IPS-NIHi7 (cell line): ENCODE results near the gene GALR2.
"Not testable (repeated sequence)": the region's sequence is repeated elsewhere in the genome, so short reads cannot be mapped to it uniquely, and the experiment has no call there.

Source experiments
- DNase-seq: peaks from one replicate; pipeline ENCODE4 v3.0.0; 2012; ENCODE audit warnings: mixed read lengths; ENCODE audit errors: extremely low spot score

GALR2 gene

GRCh38 chr17:76074390-76075363, at the start of gene GALR2:
TSS of gene GALR2 (plus strand) at chr17:76074781. CDS start at chr17:76074884, 103 bp downstream.
- DNase-seq = peak; percentile 53

GRCh38 chr17:76025294-76025693, 49.3 kb upstream of the GALR2 start:
- no peak for DNase-seq

GRCh38 chr17:76026714-76027158, 47.8 kb upstream of the GALR2 start:
- DNase-seq = no peak

- no peak for DNase-seq
Observed at GRCh38 chr17:76027159-76027839, 47.3 kb upstream of the GALR2 start, which contains the start of gene EVPL. TSS of gene EVPL (minus strand) at chr17:76027306. CDS start at chr17:76027198, 108 bp downstream.

GRCh38 chr17:76032073-76032779, 42.4 kb upstream of the GALR2 start:
- no peak for DNase-seq

GRCh38 chr17:76032780-76033108, 41.8 kb upstream of the GALR2 start:
- DNase-seq = no peak

GRCh38 chr17:76033139-76033538, 41.4 kb upstream of the GALR2 start:
- no peak for DNase-seq

GRCh38 chr17:76034428-76035350, 39.9 kb upstream of the GALR2 start:
- DNase-seq = no peak

- peak; percentile 48 for DNase-seq
Observed at GRCh38 chr17:76036497-76037261, 37.9 kb upstream of the GALR2 start.

- DNase-seq = no peak
Observed at GRCh38 chr17:76038050-76038449, 36.5 kb upstream of the GALR2 start.

- DNase-seq = no peak
Observed at GRCh38 chr17:76039121-76039520, 35.5 kb upstream of the GALR2 start.

- no peak for DNase-seq
Observed at GRCh38 chr17:76040376-76040775, 34.2 kb upstream of the GALR2 start.

- DNase-seq = not testable (repeated sequence)
Observed at GRCh38 chr17:76042868-76043267, 31.7 kb upstream of the GALR2 start.

- not testable (repeated sequence) for DNase-seq
Observed at GRCh38 chr17:76044475-76045007, 30.0 kb upstream of the GALR2 start.

GRCh38 chr17:76046064-76046463, 28.5 kb upstream of the GALR2 start:
- DNase-seq = no peak

GRCh38 chr17:76048025-76048605, 26.5 kb upstream of the GALR2 start:
- no peak for DNase-seq

- DNase-seq = no peak
Observed at GRCh38 chr17:76048711-76049110, 25.9 kb upstream of the GALR2 start.

- DNase-seq = no peak
Observed at GRCh38 chr17:76049239-76049638, 25.3 kb upstream of the GALR2 start.

- DNase-seq = no peak
Observed at GRCh38 chr17:76049836-76050537, 24.6 kb upstream of the GALR2 start.
